ENCODE results near the gene ROBO3. TPM values are rescaled to one million over a fixed set of nuclear protein-coding genes. Genes with fewer than 3 reads are reported as not detected.

ROBO3 gene
- total RNA-seq, 2 experiments from 2014 or later: 21.9 to 26.1 TPM

- intact Hi-C loops (cut with DNase I, micrococcal nuclease): no loop called here
- no peak overlapping the region for H3K27ac Mint-ChIP-seq
- CTCF ChIA-PET: no interaction called here
- POLR2A ChIA-PET: no interaction called here
- H3K4me3 Mint-ChIP-seq: no peak overlapping the region
- H3K4me1 Mint-ChIP-seq: no peaks in the 10 kb centered on the region
- ATAC-seq (no peak), DNase-seq (no peak)
- H3K27me3 Mint-ChIP-seq: peaks cover 15% of the 10 kb centered on the region
- no peaks in the 10 kb centered on the region for H3K9me3 Mint-ChIP-seq (ENCODE audit: low read depth)
- no peaks in the 10 kb centered on the region for H3K36me3 Mint-ChIP-seq (ENCODE audit: low read depth)
Measured at GRCh38 chr11:124899383-124900145, 34.3 kb downstream of the ROBO3 start.

GRCh38 chr11:124900464-124900863 is 35.2 kb downstream of the ROBO3 start:
- CTCF ChIA-PET: interaction anchor here (0.6 kb wide), 1 partner anchor 12 kb away, joined by 5 read pairs; no protein-coding TSS in a partner anchor
- POLR2A ChIA-PET: no interaction called here
- intact Hi-C loops (cut with DNase I, micrococcal nuclease): no loop called here

GRCh38 chr11:124902616-124903015 is 37.4 kb downstream of the ROBO3 start:
- DNase-seq (no peak), ATAC-seq (no peak)
- intact Hi-C loops (cut with DNase I, micrococcal nuclease): no loop called here
- no peaks in the 10 kb centered on the region for H3K36me3 Mint-ChIP-seq (ENCODE audit: low read depth)
- no peak overlapping the region for H3K4me3 Mint-ChIP-seq
- no peaks in the 10 kb centered on the region for H3K9me3 Mint-ChIP-seq (ENCODE audit: low read depth)
- H3K27me3 Mint-ChIP-seq: peaks cover 20% of the 10 kb centered on the region
- no peak overlapping the region for H3K27ac Mint-ChIP-seq
- no peaks in the 10 kb centered on the region for H3K4me1 Mint-ChIP-seq
- CTCF ChIA-PET: no interaction called here
- POLR2A ChIA-PET: no interaction called here

More at GRCh38 chr11:124900464-124900863, 35.2 kb downstream of the ROBO3 start:
- DNase-seq (no peak), ATAC-seq (no peak)
- H3K4me3 Mint-ChIP-seq: no peak overlapping the region
- no peaks in the 10 kb centered on the region for H3K9me3 Mint-ChIP-seq (ENCODE audit: low read depth)
- no peaks in the 10 kb centered on the region for H3K4me1 Mint-ChIP-seq
- no peaks in the 10 kb centered on the region for H3K36me3 Mint-ChIP-seq (ENCODE audit: low read depth)
- H3K27me3 Mint-ChIP-seq: peaks cover 17% of the 10 kb centered on the region
- no peak overlapping the region for H3K27ac Mint-ChIP-seq

GRCh38 chr11:124915541-124916369 is 50.5 kb downstream of the ROBO3 start:
- ChIA-PET CTCF (interaction anchor here (0.6 kb wide), 1 partner anchor 103 kb away, joined by 3 read pairs; no protein-coding TSS in a partner anchor), POLR2A (no interaction called here)
- Mint-ChIP-seq H3K27ac (no peak overlapping the region), H3K36me3 (ENCODE audit: low read depth) (peaks cover 4% of the 10 kb centered on the region), H3K27me3 (peaks cover 3% of the 10 kb centered on the region), H3K9me3 (ENCODE audit: low read depth) (peaks cover 11% of the 10 kb centered on the region), H3K4me3 (no peak overlapping the region), H3K4me1 (peaks cover 2% of the 10 kb centered on the region)
- ATAC-seq (peak; percentile 49), DNase-seq (no peak)
- intact Hi-C loops (cut with DNase I, micrococcal nuclease): no loop called here

- ChIA-PET POLR2A (no interaction called here), CTCF (interaction anchor here (0.6 kb wide), 1 partner anchor 103 kb away, joined by 3 read pairs; no protein-coding TSS in a partner anchor)
Measured at GRCh38 chr11:124916370-124916710, 51.1 kb downstream of the ROBO3 start.

GRCh38 chr11:124917115-124917637 is 51.9 kb downstream of the ROBO3 start:
- ChIA-PET POLR2A (no interaction called here), CTCF (no interaction called here)
- Mint-ChIP-seq H3K27me3 (no peaks in the 10 kb centered on the region), H3K36me3 (ENCODE audit: low read depth) (no peaks in the 10 kb centered on the region), H3K4me3 (no peak overlapping the region), H3K9me3 (ENCODE audit: low read depth) (peaks cover 6% of the 10 kb centered on the region), H3K27ac (no peak overlapping the region), H3K4me1 (peaks cover 2% of the 10 kb centered on the region)
- ATAC-seq: no peak
- intact Hi-C loops (cut with DNase I, micrococcal nuclease): no loop called here
- DNase-seq: no peak

More at GRCh38 chr11:124916370-124916710, 51.1 kb downstream of the ROBO3 start:
- Mint-ChIP-seq H3K27ac (no peak overlapping the region), H3K4me3 (no peak overlapping the region), H3K27me3 (peaks cover 3% of the 10 kb centered on the region), H3K36me3 (ENCODE audit: low read depth) (peaks cover 4% of the 10 kb centered on the region), H3K9me3 (ENCODE audit: low read depth) (peaks cover 11% of the 10 kb centered on the region), H3K4me1 (peaks cover 2% of the 10 kb centered on the region)
- DNase-seq: no peak
- ATAC-seq: no peak
- intact Hi-C loops (cut with DNase I, micrococcal nuclease): no loop called here

DNA sequence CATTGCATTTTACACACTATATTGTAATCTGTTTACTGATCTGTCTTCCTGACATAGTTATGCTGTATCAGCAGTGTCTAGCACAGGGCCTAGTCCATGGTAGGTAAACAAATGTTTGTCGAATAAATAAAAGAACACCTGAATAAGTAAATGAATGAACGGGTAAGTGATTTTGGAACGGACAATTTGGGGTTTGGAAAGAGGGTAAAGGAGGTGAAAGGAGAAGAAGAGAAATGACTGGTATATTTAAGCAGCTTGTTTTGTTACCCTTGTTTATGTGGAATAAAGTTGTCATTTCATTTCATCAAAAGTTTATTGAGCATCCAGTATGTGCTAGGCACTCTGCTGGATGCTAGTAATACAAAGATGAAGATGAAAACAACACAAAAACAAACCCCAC is 53.7 kb downstream of the ROBO3 start, which contains the start of gene HEPN1:
TSS of gene HEPN1 (plus strand) at position 301 of the 400 bp plus-strand sequence.
- ChIA-PET CTCF (interaction anchor here (0.7 to 1.2 kb wide), 3 partner anchors 43 to 81 kb away, joined by 3 to 4 read pairs (median 3); no protein-coding TSS in a partner anchor), POLR2A (no interaction called here)
- Mint-ChIP-seq H3K4me1 (peaks cover 17% of the 10 kb centered on the region), H3K27ac (no peak within 1 kb of the TSS), H3K36me3 (ENCODE audit: low read depth) (no peaks in the 10 kb centered on the region), H3K27me3 (no peaks in the 10 kb centered on the region), H3K9me3 (ENCODE audit: low read depth) (no peaks in the 10 kb centered on the region), H3K4me3 (no peak within 1 kb of the TSS)
- no peak for DNase-seq
- intact Hi-C loops (cut with DNase I, micrococcal nuclease): no loop called here
- no peak for ATAC-seq

- H3K9me3 Mint-ChIP-seq (ENCODE audit: low read depth): no peaks in the 10 kb centered on the region
- H3K4me1 Mint-ChIP-seq: peaks cover 20% of the 10 kb centered on the region
- ChIA-PET POLR2A (no interaction called here), CTCF (interaction anchor here (0.6 to 1.2 kb wide), 4 partner anchors 11 to 186 kb away, joined by 3 to 4 read pairs (median 3); no protein-coding TSS in a partner anchor)
- H3K27me3 Mint-ChIP-seq: no peaks in the 10 kb centered on the region
- intact Hi-C loops (cut with DNase I, micrococcal nuclease): loop anchor here in 1 of 2 experiments (1.0 to 2.0 kb wide), 2 partner anchors 33 to 43 kb away; no protein-coding TSS in a partner anchor
- no peak overlapping the region for H3K4me3 Mint-ChIP-seq
- no peak for DNase-seq
- H3K36me3 Mint-ChIP-seq (ENCODE audit: low read depth): no peaks in the 10 kb centered on the region
- no peak overlapping the region for H3K27ac Mint-ChIP-seq
- no peak for ATAC-seq
Measured at GRCh38 chr11:124919898-124920297, 54.7 kb downstream of the ROBO3 start.

DNA sequence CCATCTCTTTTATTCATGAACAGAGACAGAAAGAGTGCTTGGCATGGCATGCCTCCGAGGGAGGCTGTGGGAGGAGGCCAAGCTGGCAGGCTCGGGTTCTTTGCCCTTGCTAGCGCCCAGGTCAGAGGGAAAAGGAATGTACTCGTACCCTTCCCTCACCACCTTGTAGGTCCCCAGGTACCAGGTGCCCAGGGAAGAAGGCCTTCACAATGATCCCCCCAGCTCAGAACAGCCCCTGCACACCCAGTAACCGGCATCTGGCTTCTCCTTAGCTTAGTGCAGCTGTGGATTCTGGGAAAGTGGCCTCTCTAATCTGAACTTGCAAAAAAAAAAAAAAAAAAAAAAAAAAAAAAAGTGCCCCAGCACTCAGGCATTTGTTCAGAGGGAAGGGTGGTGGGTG is 55.1 kb downstream of the ROBO3 start:
- ChIA-PET CTCF (interaction anchor here (0.6 to 1.4 kb wide), 5 partner anchors 10 to 186 kb away, joined by 3 to 5 read pairs (median 3); partner anchors contain the start of gene HEPACAM), POLR2A (no interaction called here)
- Mint-ChIP-seq H3K4me1 (peaks cover 20% of the 10 kb centered on the region), H3K27me3 (no peaks in the 10 kb centered on the region), H3K27ac (no peak overlapping the region), H3K36me3 (ENCODE audit: low read depth) (no peaks in the 10 kb centered on the region), H3K4me3 (no peak overlapping the region), H3K9me3 (ENCODE audit: low read depth) (no peaks in the 10 kb centered on the region)
- ATAC-seq: no peak
- intact Hi-C loops (cut with DNase I, micrococcal nuclease): loop anchor here in 1 of 2 experiments (1.0 to 2.0 kb wide), 2 partner anchors 33 to 44 kb away; no protein-coding TSS in a partner anchor
- no peak for DNase-seq

DNA sequence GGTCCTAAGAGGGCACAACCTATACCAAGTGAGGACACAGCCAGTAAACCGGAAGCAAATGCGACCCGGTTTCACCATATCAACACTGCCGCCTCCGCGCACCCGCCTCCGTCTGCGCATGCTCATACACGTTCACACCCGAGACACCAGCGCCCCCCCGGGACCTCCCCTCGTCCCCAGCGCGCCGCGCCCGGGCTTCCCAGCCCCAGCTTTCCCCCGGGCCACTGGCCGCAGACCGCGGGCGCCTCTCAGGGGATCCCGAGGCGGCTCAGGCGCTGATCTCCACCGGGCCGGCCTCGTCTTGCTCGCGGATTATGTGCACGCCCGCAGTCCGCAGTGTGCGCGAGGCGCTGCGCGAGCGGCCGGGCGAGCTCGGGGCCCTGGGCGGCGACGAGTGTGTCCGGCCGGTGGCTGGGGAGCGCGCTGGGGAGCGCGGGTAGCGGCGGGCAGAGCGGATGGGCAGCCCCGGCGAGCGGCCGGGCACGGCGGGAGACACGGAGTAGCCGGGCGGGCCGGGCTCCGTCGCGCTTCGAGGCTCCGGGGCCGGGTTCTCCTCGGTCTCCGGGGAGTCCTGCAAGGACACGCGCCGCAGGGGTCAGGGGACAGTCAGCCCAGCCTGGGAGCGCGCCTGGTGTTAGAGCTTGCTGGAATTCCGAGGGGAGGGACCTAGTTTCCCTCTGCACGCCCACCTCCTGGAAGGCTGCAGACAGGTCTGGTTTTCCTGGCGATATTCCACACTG is 55.8 kb downstream of the ROBO3 start:
- intact Hi-C loops (cut with DNase I, micrococcal nuclease): loop anchor here in 1 of 2 experiments (1.0 to 2.0 kb wide), 2 partner anchors 32 to 44 kb away; no protein-coding TSS in a partner anchor
- Mint-ChIP-seq H3K27ac (no peak overlapping the region), H3K9me3 (ENCODE audit: low read depth) (no peaks in the 10 kb centered on the region), H3K4me1 (peaks cover 20% of the 10 kb centered on the region), H3K27me3 (no peaks in the 10 kb centered on the region), H3K4me3 (no peak overlapping the region), H3K36me3 (ENCODE audit: low read depth) (no peaks in the 10 kb centered on the region)
- CTCF ChIA-PET: interaction anchor here (0.7 to 1.4 kb wide), 3 partner anchors 15 to 88 kb away, joined by 3 to 5 read pairs (median 3); partner anchors contain the start of gene HEPACAM
- POLR2A ChIA-PET: no interaction called here
- DNase-seq (peak; percentile 88), ATAC-seq (peak; percentile 87)

- Mint-ChIP-seq H3K4me1 (peaks cover 20% of the 10 kb centered on the region), H3K36me3 (ENCODE audit: low read depth) (no peaks in the 10 kb centered on the region), H3K4me3 (no peak overlapping the region), H3K9me3 (ENCODE audit: low read depth) (no peaks in the 10 kb centered on the region), H3K27me3 (no peaks in the 10 kb centered on the region), H3K27ac (no peak overlapping the region)
- ChIA-PET CTCF (no interaction called here), POLR2A (no interaction called here)
- DNase-seq (peak; percentile 6), ATAC-seq (peak; percentile 37)
- intact Hi-C loops (cut with DNase I, micrococcal nuclease): no loop called here
Measured at GRCh38 chr11:124922831-124923230, 57.6 kb downstream of the ROBO3 start.
